Measurements from ENCODE around the gene ANO7.

ANO7 gene

DNA sequence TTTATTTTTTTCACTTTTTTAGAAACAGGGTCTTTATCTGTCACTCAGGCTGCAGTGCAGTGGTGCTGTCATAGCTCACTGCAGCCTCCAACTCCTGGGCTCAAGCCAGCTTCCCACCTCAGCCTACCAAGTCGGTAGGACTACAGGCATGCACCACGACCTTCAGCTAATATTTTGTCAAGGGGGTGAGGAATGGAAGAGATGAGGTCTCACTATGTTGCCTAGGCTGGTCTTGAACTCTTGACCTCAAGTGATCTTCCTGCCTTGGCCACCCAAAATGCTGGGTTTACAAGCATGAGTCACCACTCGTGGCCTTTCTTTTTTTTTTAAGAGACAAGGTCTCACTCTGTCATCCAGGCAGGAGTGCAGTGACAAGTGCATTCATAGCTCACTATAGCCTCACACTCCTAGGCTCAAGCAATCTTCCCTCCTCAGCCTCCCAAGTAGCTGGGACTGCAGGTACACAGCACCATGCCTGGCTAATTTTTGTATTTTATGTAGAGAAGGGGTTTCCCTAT lies 24.8 kb upstream of the ANO7 start:
- Histone ChIP-seq H3K4me2 (ENCODE audit: low read length) (no peak overlapping the region), H4K12ac (ENCODE audit: low read depth, low read length) (no peak overlapping the region), H3K4me1 (ENCODE audit: control insufficient read depth in 1 of 2, insufficient read depth in 2 of 2, low read length in 2 of 2) (no peaks in the 10 kb centered on the region), H2AFZ (ENCODE audit: insufficient read depth, low read length, poor library complexity) (no peak overlapping the region), H3K27me3 (ENCODE audit: insufficient read depth, low read length) (no peaks in the 10 kb centered on the region), H3K18ac (ENCODE audit: low read length) (no peak overlapping the region), H2AK5ac (ENCODE audit: low read length) (no peak overlapping the region), H3K14ac (ENCODE audit: low read length) (no peak overlapping the region), H4K91ac (ENCODE audit: low read depth, low read length) (no peak overlapping the region), H2BK12ac (ENCODE audit: low read length) (no peak overlapping the region), H3K9ac (ENCODE audit: low read length) (no peak overlapping the region), H3K79me2 (ENCODE audit: control insufficient read depth, insufficient read depth, low read length, poor library complexity) (no peaks in the 10 kb centered on the region), H3K23ac (ENCODE audit: low read length) (no peak overlapping the region), H3K9me3 (ENCODE audit: insufficient read depth, low read depth, low read length) (no peaks in the 10 kb centered on the region), H4K8ac (ENCODE audit: low read depth, low read length) (no peak overlapping the region), H3K36me3 (ENCODE audit: control insufficient read depth in 1 of 2, insufficient read depth in 2 of 2, low read length in 2 of 2) (peaks cover 44 to 56% of the 10 kb centered on the region in 2 experiments), H3K79me1 (ENCODE audit: low read length) (no peaks in the 10 kb centered on the region), H3K4ac (ENCODE audit: low read depth, low read length) (no peak overlapping the region), H2BK120ac (ENCODE audit: insufficient read depth, low read length, poor library complexity) (no peak overlapping the region), H3K27ac (ENCODE audit: low read depth, low read length) (no peak overlapping the region), H2BK5ac (ENCODE audit: low read depth, low read length, poor library complexity) (no peak overlapping the region), H3K4me3 (ENCODE audit: low read depth, low read length) (no peak overlapping the region)
- whole genome bisulfite sequencing (ENCODE audit: extremely low coverage, insufficient coverage, insufficient read length), result no CpG with 5 or more reads among the region's 3 CpGs
- DNase-seq, result no peak

DNA sequence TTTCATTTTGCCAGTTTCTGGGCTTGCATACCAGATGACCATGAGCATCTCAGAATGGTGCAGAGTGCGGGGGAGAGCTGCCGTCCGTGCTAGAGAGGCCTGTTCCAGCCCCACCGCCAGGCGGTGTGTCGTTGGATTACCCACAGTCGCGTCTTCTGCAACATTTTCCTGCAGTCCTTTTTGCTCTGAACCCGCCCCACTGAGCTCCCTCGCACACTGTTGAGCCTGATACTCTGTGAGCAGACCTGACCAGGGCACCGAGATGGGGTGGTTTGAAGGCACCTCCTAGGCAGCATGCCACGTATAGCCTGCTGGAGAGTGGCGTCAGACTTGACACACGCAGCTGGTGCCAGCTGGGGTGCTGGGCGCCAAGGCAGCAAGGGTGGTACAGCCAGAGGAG lies 20.1 kb upstream of the ANO7 start:
- no peak overlapping the region for H2BK12ac ChIP-seq (ENCODE audit: low read length)
- H3K18ac ChIP-seq (ENCODE audit: low read length), result no peak overlapping the region
- no peaks in the 10 kb centered on the region for H3K27me3 ChIP-seq (ENCODE audit: insufficient read depth, low read length)
- H2BK120ac ChIP-seq (ENCODE audit: insufficient read depth, low read length, poor library complexity), result no peak overlapping the region
- no peaks in the 10 kb centered on the region for H3K79me2 ChIP-seq (ENCODE audit: control insufficient read depth, insufficient read depth, low read length, poor library complexity)
- DNase-seq, result no peak
- no peak overlapping the region for H3K14ac ChIP-seq (ENCODE audit: low read length)
- H4K91ac ChIP-seq (ENCODE audit: low read depth, low read length), result no peak overlapping the region
- no peak overlapping the region for H3K27ac ChIP-seq (ENCODE audit: low read depth, low read length)
- no peak overlapping the region for H2AK5ac ChIP-seq (ENCODE audit: low read length)
- WGBS (ENCODE audit: extremely low coverage, insufficient coverage, insufficient read length), result no CpG with 5 or more reads among the region's 15 CpGs
- no peak overlapping the region for H4K12ac ChIP-seq (ENCODE audit: low read depth, low read length)
- H3K36me3 ChIP-seq (ENCODE audit: control insufficient read depth in 1 of 2, insufficient read depth in 2 of 2, low read length in 2 of 2), result peaks cover 37 to 52% of the 10 kb centered on the region in 2 experiments
- H3K4me2 ChIP-seq (ENCODE audit: low read length), result no peak overlapping the region
- peak overlapping the region; percentile 60 for H3K9ac ChIP-seq (ENCODE audit: low read length)
- H3K79me1 ChIP-seq (ENCODE audit: low read length), result no peaks in the 10 kb centered on the region
- no peak overlapping the region for H3K4ac ChIP-seq (ENCODE audit: low read depth, low read length)
- no peak overlapping the region for H2BK5ac ChIP-seq (ENCODE audit: low read depth, low read length, poor library complexity)
- H3K4me1 ChIP-seq (ENCODE audit: control insufficient read depth in 1 of 2, insufficient read depth in 2 of 2, low read length in 2 of 2), result no peaks in the 10 kb centered on the region
- H3K4me3 ChIP-seq (ENCODE audit: low read depth, low read length), result no peak overlapping the region
- no peak overlapping the region for H2AFZ ChIP-seq (ENCODE audit: insufficient read depth, low read length, poor library complexity)
- peaks cover 2% of the 10 kb centered on the region for H3K9me3 ChIP-seq (ENCODE audit: insufficient read depth, low read depth, low read length)
- H4K8ac ChIP-seq (ENCODE audit: low read depth, low read length), result no peak overlapping the region
- H3K23ac ChIP-seq (ENCODE audit: low read length), result no peak overlapping the region

DNA sequence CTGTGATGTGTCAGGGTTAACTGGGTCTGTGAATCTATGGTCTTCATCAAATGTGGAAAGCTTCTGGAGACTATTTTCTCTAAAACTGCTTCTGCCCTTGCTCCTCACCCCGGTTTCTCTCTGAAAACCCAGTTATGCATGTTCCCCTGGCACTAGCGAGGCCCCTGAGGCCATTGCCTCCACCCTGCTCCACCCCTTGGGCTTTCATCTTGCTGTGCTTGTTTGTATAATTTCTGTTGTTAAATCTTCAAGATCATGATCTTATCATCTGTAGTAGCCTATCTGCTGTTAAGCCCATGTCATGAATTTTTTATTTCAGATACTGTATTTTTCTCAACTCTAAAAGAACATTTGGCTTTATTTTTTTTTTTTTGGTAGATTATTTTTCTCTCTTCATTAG lies 14.9 kb upstream of the ANO7 start:
- WGBS (ENCODE audit: extremely low coverage, insufficient coverage, insufficient read length), result no CpG with 5 or more reads among the region's 2 CpGs

DNA sequence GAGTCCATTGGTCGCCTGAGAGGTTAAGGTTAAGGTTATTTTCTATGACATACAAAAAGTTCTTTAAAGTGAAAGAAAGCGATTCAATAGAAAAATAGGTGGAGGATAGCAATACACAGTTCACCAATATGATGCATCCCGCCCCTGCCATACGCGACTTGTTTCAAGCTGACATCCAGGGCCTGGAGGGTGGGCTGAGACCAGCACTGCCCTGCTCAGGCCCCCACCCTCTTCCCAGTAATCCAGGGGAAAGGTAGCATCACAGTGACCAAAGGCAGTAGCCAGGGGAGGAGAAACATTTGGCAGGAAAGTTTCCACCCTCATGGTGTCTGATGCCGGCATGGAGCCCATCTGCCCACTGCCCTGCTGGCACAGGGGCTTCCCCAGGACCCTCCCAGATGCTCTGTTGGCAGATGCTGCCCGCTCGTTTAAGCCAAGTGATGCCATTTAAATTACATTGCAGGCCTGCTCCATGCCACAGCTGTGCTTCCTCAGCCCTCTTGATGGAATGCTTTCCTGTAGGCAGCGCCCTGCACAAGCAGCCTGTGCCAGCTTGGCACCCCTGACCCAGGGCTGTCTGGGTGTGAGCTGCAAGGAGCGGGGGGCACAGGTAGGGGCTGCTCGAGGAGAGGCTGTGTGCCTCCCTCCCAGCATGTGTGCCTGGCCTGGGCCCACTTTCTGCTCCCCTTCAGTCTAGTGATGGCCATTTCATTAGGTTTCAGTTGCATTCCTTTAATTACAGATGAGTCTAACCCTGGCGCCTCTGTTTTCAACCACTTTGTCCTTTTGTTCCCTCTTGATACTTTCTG lies 10.7 kb upstream of the ANO7 start:
- peaks cover 2% of the 10 kb centered on the region for H3K9me3 ChIP-seq (ENCODE audit: insufficient read depth, low read depth, low read length)
- H3K27me3 ChIP-seq (ENCODE audit: insufficient read depth, low read length), result no peaks in the 10 kb centered on the region
- no peak overlapping the region for H2BK5ac ChIP-seq (ENCODE audit: low read depth, low read length, poor library complexity)
- H3K4me1 ChIP-seq (ENCODE audit: control insufficient read depth in 1 of 2, insufficient read depth in 2 of 2, low read length in 2 of 2), result no peaks in the 10 kb centered on the region
- H3K79me2 ChIP-seq (ENCODE audit: control insufficient read depth, insufficient read depth, low read length, poor library complexity), result no peaks in the 10 kb centered on the region
- peak overlapping the region; percentile 25 for H3K4me3 ChIP-seq (ENCODE audit: low read depth, low read length)
- H2AFZ ChIP-seq (ENCODE audit: insufficient read depth, low read length, poor library complexity), result no peak overlapping the region
- no peak overlapping the region for H2AK5ac ChIP-seq (ENCODE audit: low read length)
- no peak overlapping the region for H3K4ac ChIP-seq (ENCODE audit: low read depth, low read length)
- no peak overlapping the region for H2BK12ac ChIP-seq (ENCODE audit: low read length)
- H4K91ac ChIP-seq (ENCODE audit: low read depth, low read length), result no peak overlapping the region
- DNase-seq, result no peak
- H3K23ac ChIP-seq (ENCODE audit: low read length), result no peak overlapping the region
- no peak overlapping the region for H3K14ac ChIP-seq (ENCODE audit: low read length)
- H3K4me2 ChIP-seq (ENCODE audit: low read length), result no peak overlapping the region
- no peak overlapping the region for H3K18ac ChIP-seq (ENCODE audit: low read length)
- no peaks in the 10 kb centered on the region for H3K79me1 ChIP-seq (ENCODE audit: low read length)
- peak overlapping the region; percentile 21 for H3K9ac ChIP-seq (ENCODE audit: low read length)
- H4K8ac ChIP-seq (ENCODE audit: low read depth, low read length), result no peak overlapping the region
- peaks cover 8 to 18% of the 10 kb centered on the region in 2 experiments for H3K36me3 ChIP-seq (ENCODE audit: control insufficient read depth in 1 of 2, insufficient read depth in 2 of 2, low read length in 2 of 2)
- no CpG with 5 or more reads among the region's 12 CpGs for WGBS (ENCODE audit: extremely low coverage, insufficient coverage, insufficient read length)
- no peak overlapping the region for H3K27ac ChIP-seq (ENCODE audit: low read depth, low read length)
- no peak overlapping the region for H2BK120ac ChIP-seq (ENCODE audit: insufficient read depth, low read length, poor library complexity)
- no peak overlapping the region for H4K12ac ChIP-seq (ENCODE audit: low read depth, low read length)

More for the DNA sequence above, 14.9 kb upstream of the ANO7 start:
- H2BK12ac ChIP-seq (ENCODE audit: low read length), result no peak overlapping the region
- no peak overlapping the region for H2BK120ac ChIP-seq (ENCODE audit: insufficient read depth, low read length, poor library complexity)
- no peaks in the 10 kb centered on the region for H3K27me3 ChIP-seq (ENCODE audit: insufficient read depth, low read length)
- no peak overlapping the region for H3K4ac ChIP-seq (ENCODE audit: low read depth, low read length)
- no peak overlapping the region for H2AFZ ChIP-seq (ENCODE audit: insufficient read depth, low read length, poor library complexity)
- H3K23ac ChIP-seq (ENCODE audit: low read length), result no peak overlapping the region
- peaks cover 4% of the 10 kb centered on the region for H3K9me3 ChIP-seq (ENCODE audit: insufficient read depth, low read depth, low read length)
- DNase-seq, result no peak
- H3K79me2 ChIP-seq (ENCODE audit: control insufficient read depth, insufficient read depth, low read length, poor library complexity), result no peaks in the 10 kb centered on the region
- no peaks in the 10 kb centered on the region for H3K4me1 ChIP-seq (ENCODE audit: control insufficient read depth in 1 of 2, insufficient read depth in 2 of 2, low read length in 2 of 2)
- H3K18ac ChIP-seq (ENCODE audit: low read length), result no peak overlapping the region
- no peak overlapping the region for H3K4me2 ChIP-seq (ENCODE audit: low read length)
- H3K14ac ChIP-seq (ENCODE audit: low read length), result no peak overlapping the region
- no peaks in the 10 kb centered on the region for H3K79me1 ChIP-seq (ENCODE audit: low read length)
- H4K91ac ChIP-seq (ENCODE audit: low read depth, low read length), result no peak overlapping the region
- no peak overlapping the region for H4K12ac ChIP-seq (ENCODE audit: low read depth, low read length)
- peaks cover 14 to 34% of the 10 kb centered on the region in 2 experiments for H3K36me3 ChIP-seq (ENCODE audit: control insufficient read depth in 1 of 2, insufficient read depth in 2 of 2, low read length in 2 of 2)
- H2BK5ac ChIP-seq (ENCODE audit: low read depth, low read length, poor library complexity), result no peak overlapping the region
- H4K8ac ChIP-seq (ENCODE audit: low read depth, low read length), result no peak overlapping the region
- H3K27ac ChIP-seq (ENCODE audit: low read depth, low read length), result no peak overlapping the region
- no peak overlapping the region for H3K4me3 ChIP-seq (ENCODE audit: low read depth, low read length)
- no peak overlapping the region for H2AK5ac ChIP-seq (ENCODE audit: low read length)
- H3K9ac ChIP-seq (ENCODE audit: low read length), result no peak overlapping the region
